GM18909 (cell line): ENCODE data around the gene MUC2.

Experiments used
- ATAC-seq: cut with Tn5 transposase; IDR thresholded peaks from one replicate; pipeline ENCODE4 v1.9.1; 2021; ENCODE audit warnings: mild to moderate bottlenecking; ENCODE audit not compliant: unreplicated experiment, poor library complexity

Gene MUC2

GRCh38 chr11:1085440-1086170, 10.9 kb downstream of the MUC2 start:
- no peak for ATAC-seq

DNA sequence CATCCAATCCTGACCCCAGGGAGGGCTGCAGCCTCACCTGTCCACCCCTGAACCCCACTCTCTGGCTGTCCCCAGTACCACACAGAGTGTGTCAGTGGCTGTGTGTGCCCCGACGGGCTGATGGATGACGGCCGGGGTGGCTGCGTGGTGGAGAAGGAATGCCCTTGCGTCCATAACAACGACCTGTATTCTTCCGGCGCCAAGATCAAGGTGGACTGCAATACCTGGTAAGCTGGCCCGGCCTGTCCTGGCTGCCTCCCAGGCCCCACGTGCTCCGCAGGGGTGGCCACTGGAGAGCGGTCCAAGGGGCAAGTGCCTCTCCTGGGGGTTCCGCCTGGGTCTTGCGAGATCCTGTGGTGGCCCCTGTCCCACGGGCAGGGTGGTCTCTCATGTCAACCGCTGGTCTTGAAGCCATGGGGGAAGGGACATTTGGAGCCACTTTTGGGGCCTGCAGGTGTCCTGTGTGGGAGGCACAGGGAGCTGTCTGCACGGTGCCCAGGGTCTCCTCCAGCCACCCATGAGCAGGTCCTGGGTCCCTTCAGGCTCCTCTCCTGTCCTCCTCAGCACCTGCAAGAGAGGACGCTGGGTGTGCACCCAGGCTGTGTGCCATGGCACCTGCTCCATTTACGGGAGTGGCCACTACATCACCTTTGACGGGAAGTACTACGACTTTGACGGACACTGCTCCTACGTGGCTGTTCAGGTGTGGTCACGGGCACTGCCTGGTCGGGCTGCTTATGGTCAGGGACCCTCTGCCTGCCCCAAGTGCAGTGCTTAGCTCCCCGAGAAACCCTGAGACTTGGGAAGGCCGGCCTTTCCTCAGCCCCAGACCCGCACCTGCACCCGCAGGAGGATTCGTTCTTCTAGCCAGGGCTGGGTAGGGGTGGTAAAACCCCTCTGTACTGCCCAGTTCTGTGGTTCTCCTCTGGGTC, 11.8 kb downstream of the MUC2 start:
- no peak for ATAC-seq

DNA sequence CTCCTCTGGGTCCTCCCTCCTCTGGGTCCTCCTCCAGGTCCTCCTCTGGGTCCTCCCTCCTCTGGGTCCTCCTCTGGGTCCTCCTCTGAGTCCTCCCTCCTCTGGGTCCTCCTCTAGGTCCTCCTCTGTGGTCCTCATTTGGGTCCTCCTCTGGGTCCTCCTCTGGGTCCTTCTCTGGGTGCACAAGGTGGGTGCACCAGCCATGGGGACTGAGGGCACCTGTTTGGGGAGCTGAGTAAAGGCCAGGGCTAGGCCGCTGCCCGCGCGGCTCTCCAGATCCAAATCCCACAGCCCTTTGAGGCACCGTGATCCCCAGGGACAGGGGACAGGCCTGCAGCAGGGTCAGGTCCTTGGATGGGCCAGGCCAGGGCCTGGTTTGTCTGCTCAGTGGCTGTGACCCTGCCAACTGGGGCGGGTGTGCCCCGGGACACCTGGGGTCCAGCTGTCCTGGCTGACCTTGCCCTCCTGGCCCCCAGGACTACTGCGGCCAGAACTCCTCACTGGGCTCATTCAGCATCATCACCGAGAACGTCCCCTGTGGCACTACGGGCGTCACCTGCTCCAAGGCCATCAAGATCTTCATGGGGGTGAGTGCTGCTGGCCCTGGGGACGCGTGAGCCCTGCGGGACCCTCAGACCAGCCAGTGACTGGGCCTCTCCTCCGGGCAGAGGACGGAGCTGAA, 12.7 kb downstream of the MUC2 start:
- no peak for ATAC-seq

DNA sequence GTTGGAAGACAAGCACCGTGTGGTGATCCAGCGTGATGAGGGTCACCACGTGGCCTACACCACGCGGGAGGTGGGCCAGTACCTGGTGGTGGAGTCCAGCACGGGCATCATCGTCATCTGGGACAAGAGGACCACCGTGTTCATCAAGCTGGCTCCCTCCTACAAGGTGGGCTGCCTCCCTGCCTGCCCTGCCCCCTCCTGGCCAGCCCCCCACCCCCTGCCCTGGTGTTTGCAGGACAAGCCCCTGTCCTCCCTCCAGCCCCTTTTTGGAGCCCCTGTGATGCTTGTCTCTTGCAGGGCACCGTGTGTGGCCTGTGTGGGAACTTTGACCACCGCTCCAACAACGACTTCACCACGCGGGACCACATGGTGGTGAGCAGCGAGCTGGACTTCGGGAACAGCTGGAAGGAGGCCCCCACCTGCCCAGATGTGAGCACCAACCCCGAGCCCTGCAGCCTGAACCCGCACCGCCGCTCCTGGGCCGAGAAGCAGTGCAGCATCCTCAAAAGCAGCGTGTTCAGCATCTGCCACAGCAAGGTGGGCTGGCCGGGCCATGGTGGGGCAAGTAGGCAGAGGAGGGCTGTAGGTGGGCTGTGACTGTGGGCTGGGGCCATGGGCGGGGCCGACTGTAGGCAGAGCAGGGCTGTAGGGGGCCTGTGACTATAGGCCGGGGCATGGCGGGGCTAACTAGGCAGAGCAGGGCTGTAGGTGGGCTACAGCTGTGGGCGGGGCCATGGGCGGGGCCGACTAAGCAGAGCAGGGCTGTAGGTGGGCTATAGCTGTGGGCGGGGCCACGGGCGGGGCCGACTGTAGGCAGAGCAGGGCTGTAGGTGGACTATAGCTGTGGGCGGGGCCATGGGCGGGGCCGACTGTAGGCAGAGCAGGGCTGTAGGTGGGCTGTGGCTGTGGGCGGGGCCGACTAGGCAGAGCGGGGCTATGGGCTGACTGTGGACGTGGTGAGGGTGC, 13.6 kb downstream of the MUC2 start:
- no peak for ATAC-seq

GRCh38 chr11:1088927-1089737, 14.5 kb downstream of the MUC2 start:
- no peak for ATAC-seq

GRCh38 chr11:1089738-1090599, 15.3 kb downstream of the MUC2 start:
- ATAC-seq: no peak

GRCh38 chr11:1090600-1091331, 16.1 kb downstream of the MUC2 start:
- no peak for ATAC-seq

DNA sequence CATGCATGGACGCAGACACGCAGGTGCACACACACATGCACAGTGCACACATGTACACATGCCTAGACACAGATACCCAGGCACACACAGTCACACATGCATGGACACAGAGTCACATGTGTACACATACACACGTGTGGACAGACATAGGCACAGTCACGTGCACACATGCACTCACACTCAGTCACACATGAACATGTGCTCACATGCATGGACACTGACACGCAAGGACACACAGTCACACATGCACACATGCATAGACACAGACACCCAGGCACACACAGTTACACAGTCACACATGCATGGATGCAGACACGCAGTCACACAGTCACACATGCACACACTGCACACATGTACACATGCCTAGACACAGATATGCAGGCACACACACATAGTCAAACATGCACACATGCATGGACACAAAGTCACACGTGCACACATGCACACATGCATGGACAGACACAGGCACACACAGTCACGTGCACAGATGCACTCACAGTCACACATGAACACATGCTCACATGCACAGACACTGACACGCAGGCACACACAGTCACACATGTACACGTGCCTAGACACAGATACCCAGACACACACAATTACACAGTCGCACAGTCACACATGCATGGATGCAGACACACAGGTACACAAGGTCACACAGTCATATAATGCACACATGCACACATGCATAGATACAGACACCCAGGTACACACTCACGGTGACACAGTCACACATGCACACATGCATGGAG, 16.8 kb downstream of the MUC2 start:
- no peak for ATAC-seq

- ATAC-seq: no peak
Measured at GRCh38 chr11:1092145-1092670, 17.5 kb downstream of the MUC2 start.

DNA sequence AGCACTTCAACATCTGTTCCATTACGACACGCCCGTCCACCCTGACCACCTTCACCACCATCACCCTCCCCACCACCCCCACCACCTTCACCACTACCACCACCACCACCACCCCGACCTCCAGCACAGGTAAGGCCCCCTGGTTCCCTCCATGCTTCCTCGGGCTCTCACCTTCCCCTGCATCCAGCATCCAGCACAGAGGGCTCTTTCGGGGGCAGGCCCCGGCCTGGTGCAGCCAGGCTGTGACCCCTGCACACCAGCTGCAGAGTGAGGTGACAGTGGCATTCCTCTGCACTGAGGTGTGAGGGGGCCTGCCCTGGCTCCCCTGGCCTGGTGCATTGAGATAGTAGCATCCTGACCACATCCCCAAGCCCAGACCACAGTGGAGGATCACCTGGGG, 18.2 kb downstream of the MUC2 start:
- ATAC-seq: no peak

DNA sequence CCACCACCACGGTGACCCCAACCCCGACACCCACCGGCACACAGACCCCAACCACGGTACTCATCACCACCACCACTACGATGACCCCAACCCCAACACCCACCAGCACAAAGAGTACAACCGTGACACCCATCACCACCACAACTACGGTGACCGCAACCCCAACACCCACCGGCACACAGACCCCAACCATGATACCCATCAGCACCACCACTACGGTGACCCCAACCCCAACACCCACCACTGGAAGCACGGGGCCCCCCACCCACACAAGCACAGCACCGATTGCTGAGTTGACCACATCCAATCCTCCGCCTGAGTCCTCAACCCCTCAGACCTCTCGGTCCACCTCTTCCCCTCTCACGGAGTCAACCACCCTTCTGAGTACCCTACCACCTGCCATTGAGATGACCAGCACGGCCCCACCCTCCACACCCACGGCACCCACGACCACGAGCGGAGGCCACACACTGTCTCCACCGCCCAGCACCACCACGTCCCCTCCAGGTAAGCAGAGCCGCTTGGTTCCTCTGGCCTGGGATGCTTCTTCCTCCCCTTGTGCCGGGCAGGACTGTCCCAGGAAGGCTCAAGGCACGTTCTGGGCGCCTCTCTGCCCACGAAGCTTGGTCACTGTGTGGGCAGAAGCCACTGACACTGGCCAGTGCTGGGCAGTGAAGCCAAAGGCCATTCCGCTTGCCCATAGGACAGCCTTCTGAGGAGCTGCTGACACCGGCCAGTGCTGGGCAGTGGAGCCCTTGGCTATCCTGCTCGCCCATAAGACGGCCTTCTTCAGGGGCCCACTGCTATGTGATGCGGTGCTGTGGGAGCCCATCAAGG, 25.1 kb downstream of the MUC2 start:
- no peak for ATAC-seq

- ATAC-seq: no peak
Measured at GRCh38 chr11:1100417-1101245, 26.0 kb downstream of the MUC2 start.

- no peak for ATAC-seq
Measured at GRCh38 chr11:1101318-1102089, 26.8 kb downstream of the MUC2 start.
